Frontal cortex (tissue), 4 donors: ENCODE measurements around the gene MED15. TPM values are rescaled to one million over a fixed set of nuclear protein-coding genes. Genes with fewer than 3 reads are reported as not detected.
A peak's percentile ranks its signal among the peaks of the same experiment; 100 is the strongest.

Source experiments
- DNase-seq, 2 donors: peaks; one replicate each; pipeline ENCODE4 v3.0.0; 2012; ENCODE audit warnings: low spot score in 2 of 2
- FAIRE-seq: peaks from 2 replicates; lab custom pipeline; 2012; peaks lifted over from hg19 to GRCh38; lab: Jason Lieb, UNC
- total RNA-seq: library from RNA; depleted of rRNA; stranded (reverse); fragments of >200 nt; gene quantifications from one replicate; pipeline ENCODE4 v1.2.3, GENCODE V29; 2014
- donor health status: control.
- donor health status: control.
- donor health status: control.

Gene MED15
- total RNA-seq, 1 donor from 2014 or later: 13.0 TPM

- FAIRE-seq (peak; percentile 24), DNase-seq (no peak)
Measured at GRCh38 chr22:20547029-20547428, 39.6 kb downstream of the MED15 start.

- no peak for FAIRE-seq
- DNase-seq: no peak
Measured at GRCh38 chr22:20548806-20549205, 41.4 kb downstream of the MED15 start.

- DNase-seq (no peak), FAIRE-seq (no peak)
Measured at GRCh38 chr22:20549232-20549841, 41.9 kb downstream of the MED15 start.

GRCh38 chr22:20550057-20550817 is 42.8 kb downstream of the MED15 start:
- no peak for FAIRE-seq
- DNase-seq: no peak

GRCh38 chr22:20550851-20551744 is 43.7 kb downstream of the MED15 start:
- DNase-seq (no peak), FAIRE-seq (no peak)

GRCh38 chr22:20551805-20552442 is 44.5 kb downstream of the MED15 start:
- FAIRE-seq (no peak), DNase-seq (no peak)

GRCh38 chr22:20552443-20553401 is 45.3 kb downstream of the MED15 start:
- no peak for FAIRE-seq
- DNase-seq: no peak

GRCh38 chr22:20553947-20554741 is 46.7 kb downstream of the MED15 start:
- DNase-seq (no peak), FAIRE-seq (no peak)

- DNase-seq (no peak), FAIRE-seq (no peak)
Measured at GRCh38 chr22:20554824-20555223, 47.4 kb downstream of the MED15 start.

- DNase-seq (no peak), FAIRE-seq (no peak)
Measured at GRCh38 chr22:20558534-20558933, 51.1 kb downstream of the MED15 start.

GRCh38 chr22:20559174-20559760 is 51.9 kb downstream of the MED15 start:
- FAIRE-seq: no peak
- no peak for DNase-seq

GRCh38 chr22:20560716-20561115 is 53.3 kb downstream of the MED15 start:
- no peak for FAIRE-seq

GRCh38 chr22:20561882-20562281 is 54.5 kb downstream of the MED15 start:
- FAIRE-seq: no peak

More at GRCh38 chr22:20560716-20561115, 53.3 kb downstream of the MED15 start:
- DNase-seq: no peak

GRCh38 chr22:20562607-20563465 is 55.4 kb downstream of the MED15 start:
- FAIRE-seq: no peak

More at GRCh38 chr22:20561882-20562281, 54.5 kb downstream of the MED15 start:
- DNase-seq: no peak

GRCh38 chr22:20563466-20563906 is 56.1 kb downstream of the MED15 start:
- DNase-seq: no peak
- no peak for FAIRE-seq

More at GRCh38 chr22:20562607-20563465, 55.4 kb downstream of the MED15 start:
- no peak for DNase-seq

- FAIRE-seq: no peak
- no peak for DNase-seq
Measured at GRCh38 chr22:20563941-20564371, 56.5 kb downstream of the MED15 start.
